OCI-LY1 (cell line): ENCODE data around the gene C4A.
"Not testable (repeated sequence)": the region's sequence is repeated elsewhere in the genome, so short reads cannot be mapped to it uniquely, and the experiment has no call there.

ENCODE experiments used
- CTCF ChIP-seq: fragments of 200-600 bp; sonication (generic), shearing (Covaris generic); IDR thresholded peaks from 2 replicates; pipeline ENCODE4 v1.5.1; 2017; ENCODE audit warnings: mild to moderate bottlenecking, antibody characterized with exemption, low read length, moderate library complexity, mixed read lengths
- EZH2 ChIP-seq: fragments of 200-600 bp; sonication (generic), shearing (Covaris generic); IDR thresholded peaks from 2 replicates; pipeline ENCODE4 v1.8.0; 2017; ENCODE audit warnings: borderline replicate concordance, mixed run types, mild to moderate bottlenecking, antibody characterized with exemption, low read length, moderate library complexity, mixed read lengths

GRCh38 chr6:32005538-32005880 lies 23.7 kb downstream of the C4A start:
- not testable (repeated sequence) for TF ChIP-seq CTCF, EZH2
